Diencephalon (tissue), 1 donor: ENCODE results near the gene ESF1. TPM values are rescaled to one million over a fixed set of nuclear protein-coding genes. Genes with fewer than 3 reads are reported as not detected.

Experiments used
- total RNA-seq: library from RNA; depleted of rRNA; stranded (reverse); fragments of >200 nt; gene quantifications from one replicate; pipeline ENCODE4 v1.2.3, GENCODE V29; 2014

ESF1 gene, protein sequence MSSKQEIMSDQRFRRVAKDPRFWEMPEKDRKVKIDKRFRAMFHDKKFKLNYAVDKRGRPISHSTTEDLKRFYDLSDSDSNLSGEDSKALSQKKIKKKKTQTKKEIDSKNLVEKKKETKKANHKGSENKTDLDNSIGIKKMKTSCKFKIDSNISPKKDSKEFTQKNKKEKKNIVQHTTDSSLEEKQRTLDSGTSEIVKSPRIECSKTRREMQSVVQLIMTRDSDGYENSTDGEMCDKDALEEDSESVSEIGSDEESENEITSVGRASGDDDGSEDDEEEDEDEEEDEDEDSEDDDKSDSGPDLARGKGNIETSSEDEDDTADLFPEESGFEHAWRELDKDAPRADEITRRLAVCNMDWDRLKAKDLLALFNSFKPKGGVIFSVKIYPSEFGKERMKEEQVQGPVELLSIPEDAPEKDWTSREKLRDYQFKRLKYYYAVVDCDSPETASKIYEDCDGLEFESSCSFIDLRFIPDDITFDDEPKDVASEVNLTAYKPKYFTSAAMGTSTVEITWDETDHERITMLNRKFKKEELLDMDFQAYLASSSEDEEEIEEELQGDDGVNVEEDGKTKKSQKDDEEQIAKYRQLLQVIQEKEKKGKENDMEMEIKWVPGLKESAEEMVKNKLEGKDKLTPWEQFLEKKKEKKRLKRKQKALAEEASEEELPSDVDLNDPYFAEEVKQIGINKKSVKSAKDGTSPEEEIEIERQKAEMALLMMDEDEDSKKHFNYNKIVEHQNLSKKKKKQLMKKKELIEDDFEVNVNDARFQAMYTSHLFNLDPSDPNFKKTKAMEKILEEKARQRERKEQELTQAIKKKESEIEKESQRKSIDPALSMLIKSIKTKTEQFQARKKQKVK
- 22.4 TPM for total RNA-seq

DNA sequence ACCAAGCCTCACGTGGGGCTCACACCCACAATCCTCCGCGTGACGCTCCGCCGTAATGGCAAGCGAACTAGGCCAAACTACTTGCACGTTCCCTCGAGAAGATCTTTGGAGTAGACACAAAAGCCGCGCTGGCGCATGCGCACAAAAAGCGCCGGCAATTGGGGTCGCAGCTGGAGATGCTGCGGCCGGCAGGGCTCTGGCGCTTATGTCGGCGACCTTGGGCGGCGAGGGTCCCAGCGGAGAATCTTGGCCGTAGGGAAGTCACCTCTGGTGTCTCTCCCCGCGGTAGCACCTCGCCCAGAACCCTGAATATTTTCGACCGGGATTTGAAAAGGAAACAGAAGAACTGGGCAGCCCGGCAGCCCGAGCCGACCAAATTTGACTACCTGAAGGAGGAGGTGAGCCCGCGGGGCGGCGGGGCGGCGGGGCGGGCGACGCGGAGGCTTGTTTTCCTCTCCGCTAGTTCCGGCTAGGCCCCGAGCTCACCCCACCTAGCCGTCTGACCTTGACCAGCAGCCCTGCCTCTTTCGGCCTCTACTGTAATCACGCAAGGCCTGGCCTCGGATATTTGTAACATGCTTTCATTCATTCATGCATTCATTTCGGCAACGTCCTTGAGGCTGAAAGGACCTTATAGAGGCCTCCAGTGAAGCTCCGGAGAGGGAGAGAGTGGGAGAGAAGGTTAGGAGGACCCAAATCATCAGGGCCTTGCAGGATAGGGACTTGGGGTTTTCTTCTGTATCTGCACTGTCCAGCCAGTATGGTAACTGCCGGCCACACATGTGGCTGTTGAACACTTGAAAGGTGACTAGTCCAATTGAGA lies at the start of gene ESF1, which contains the start of gene NDUFAF5:
ESF1 (minus strand) TSS at position 27 of the 823 bp plus-strand sequence. CDS start 1,779 bp downstream, outside the sequence.
NDUFAF5 (plus strand) TSS at position 136 of the 823 bp plus-strand sequence; CDS start at position 177, 41 bp downstream.

Other genes with a start within 250 kb of the ESF1 start
- gene TASP1, start 146.0 kb downstream of the ESF1 start, total RNA-seq, result 35.8 TPM
- gene NDUFAF5, start 109 bp upstream of the ESF1 start, total RNA-seq, result 30.4 TPM
- gene SEL1L2, start 205.7 kb upstream of the ESF1 start, total RNA-seq, result 0.23 TPM
- 43.1 TPM for gene MACROD2, start 210.6 kb upstream of the ESF1 start, total RNA-seq